SK-N-SH treated with all-trans-retinoic acid at 6 μM for 48 hours (cell line): Measurements from ENCODE around the gene RB1.

Experiments
- ATAC-seq: fragments of 200-7000 bp; cut with Tn5 transposase; 3 replicates; pipeline ENCODE4 v1.9.1; 2020; ENCODE audit warnings: mild to moderate bottlenecking, moderate library complexity
- ARNTL ChIP-seq: fragments of 450-650 bp; formaldehyde crosslinking; IDR thresholded peaks from 2 replicates; pipeline ENCODE4 v1.5.0; 2020; ENCODE audit warnings: low read depth, mild to moderate bottlenecking, moderate library complexity, borderline replicate concordance
- BACH2 ChIP-seq: fragments of 250-450 bp; sonication (Bioruptor Pico); IDR thresholded peaks from 2 replicates; pipeline ENCODE4 v1.9.0; 2021; ENCODE audit warnings: mild to moderate bottlenecking, borderline replicate concordance
- CREB5 ChIP-seq: fragments of 250-450 bp; sonication (Bioruptor Pico); IDR thresholded peaks from 2 replicates; pipeline ENCODE4 v1.5.1; 2020; ENCODE audit warnings: low read depth, mild to moderate bottlenecking, moderate library complexity
- CSDC2 ChIP-seq: fragments of 250-450 bp; sonication (Bioruptor Pico); IDR thresholded peaks from 2 replicates; pipeline ENCODE4 v1.5.0; 2020; ENCODE audit warnings: mild to moderate bottlenecking, moderate library complexity
- CSRNP3 ChIP-seq: fragments of 250-450 bp; sonication (Bioruptor Pico); IDR thresholded peaks from 2 replicates; pipeline ENCODE4 v1.5.1; 2021; ENCODE audit warnings: mild to moderate bottlenecking, moderate library complexity
- ESRRG ChIP-seq: fragments of 250-450 bp; sonication (Bioruptor Pico); IDR thresholded peaks from 2 replicates; pipeline ENCODE4 v1.6.1; 2021; ENCODE audit warnings: mild to moderate bottlenecking
- GLIS3 ChIP-seq: fragments of 250-450 bp; sonication (Bioruptor Pico); IDR thresholded peaks from 2 replicates; pipeline ENCODE4 v1.5.0; 2020; ENCODE audit warnings: mild to moderate bottlenecking, moderate library complexity
- ISL1 ChIP-seq: fragments of 250-450 bp; sonication (Bioruptor Pico); IDR thresholded peaks from 2 replicates; pipeline ENCODE4 v2.1.2; 2022; ENCODE audit warnings: mild to moderate bottlenecking, moderate library complexity
- OSR1 ChIP-seq: fragments of 250-450 bp; sonication (Bioruptor Pico); IDR thresholded peaks from 2 replicates; pipeline ENCODE4 v1.8.0; 2022; ENCODE audit warnings: moderate library complexity, mild to moderate bottlenecking, inconsistent platforms
- POU6F1 ChIP-seq: fragments of 250-450 bp; sonication (Bioruptor Pico); IDR thresholded peaks from 2 replicates; pipeline ENCODE4 v1.8.0; 2021; ENCODE audit warnings: low read depth, mild to moderate bottlenecking, moderate library complexity, borderline replicate concordance
- PPARA ChIP-seq: fragments of 250-450 bp; sonication (Bioruptor Pico); IDR thresholded peaks from 2 replicates; pipeline ENCODE4 v1.5.0; 2020; ENCODE audit warnings: mild to moderate bottlenecking, borderline replicate concordance
- RARB ChIP-seq: fragments of 250-450 bp; sonication (Bioruptor Pico); IDR thresholded peaks from 2 replicates; pipeline ENCODE4 v1.8.0; 2021; ENCODE audit warnings: mild to moderate bottlenecking, moderate library complexity
- SNAI2 ChIP-seq: fragments of 250-450 bp; sonication (Bioruptor Pico); IDR thresholded peaks from 2 replicates; pipeline ENCODE4 v1.5.0; 2020; ENCODE audit warnings: mild to moderate bottlenecking, moderate library complexity
- TCF4 ChIP-seq: fragments of 250-450 bp; sonication (Bioruptor Pico); IDR thresholded peaks from 2 replicates; pipeline ENCODE4 v1.8.0; 2021; ENCODE audit warnings: mild to moderate bottlenecking, moderate library complexity, borderline replicate concordance
- TOX ChIP-seq: fragments of 250-450 bp; sonication (Bioruptor Pico); IDR thresholded peaks from 2 replicates; pipeline ENCODE4 v1.8.0; 2021; ENCODE audit warnings: mild to moderate bottlenecking, moderate library complexity, borderline replicate concordance
- ZC3H10 ChIP-seq: fragments of 250-450 bp; sonication (Bioruptor Pico); IDR thresholded peaks from 2 replicates; pipeline ENCODE4 v1.5.1; 2021; ENCODE audit warnings: mild to moderate bottlenecking, moderate library complexity
- ZFP3 ChIP-seq: fragments of 250-450 bp; sonication (Bioruptor Pico); IDR thresholded peaks from 2 replicates; pipeline ENCODE4 v1.5.0; 2020; ENCODE audit warnings: mild to moderate bottlenecking, moderate library complexity
- ZFP30 ChIP-seq: fragments of 450-650 bp; formaldehyde crosslinking; IDR thresholded peaks from 2 replicates; pipeline ENCODE4 v1.5.0; 2022; ENCODE audit warnings: mild to moderate bottlenecking, moderate library complexity
- ZNF565 ChIP-seq: fragments of 450-650 bp; formaldehyde crosslinking; conservative IDR thresholded peaks from 2 replicates; pipeline ENCODE4 v1.5.0; 2020; ENCODE audit warnings: low read depth, mild to moderate bottlenecking, moderate library complexity
- ZNF8 ChIP-seq: fragments of 450-650 bp; formaldehyde crosslinking; IDR thresholded peaks from 2 replicates; pipeline ENCODE4 v1.5.0; 2020; ENCODE audit warnings: mild to moderate bottlenecking, moderate library complexity
- TF ChIP-seq, protein P1 (sequence below): fragments of 250-450 bp; sonication (Bioruptor Pico); IDR thresholded peaks from 2 replicates; pipeline ENCODE4 v1.5.0; 2020; ENCODE audit warnings: mild to moderate bottlenecking, moderate library complexity

The RB1 gene

DNA sequence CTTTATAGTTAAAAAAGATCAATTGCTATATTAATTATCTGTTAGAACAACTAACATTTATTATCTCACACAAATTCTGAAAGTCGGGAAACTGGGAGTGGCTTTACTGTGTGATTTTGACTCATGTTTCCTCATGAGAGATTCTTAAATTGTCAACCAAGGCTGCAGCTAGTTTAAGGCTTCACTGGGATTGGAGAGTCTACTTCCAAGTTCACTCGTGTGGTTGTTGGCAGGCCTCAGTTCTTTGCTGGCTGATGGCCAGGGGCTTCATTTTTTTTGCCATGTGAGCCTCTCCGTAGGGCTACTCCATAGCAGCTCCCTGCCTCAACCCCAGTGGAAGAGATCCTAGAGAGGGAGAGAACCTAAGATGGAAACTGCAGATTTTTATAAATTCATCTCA lies 133.8 kb downstream of the RB1 start:
- no peak; the same call in 1 of the 3 replicates for ATAC-seq
- no peak for TF ChIP-seq ISL1
- TF ChIP-seq CSRNP3 = no peak
- TF ChIP-seq, protein P1, sequence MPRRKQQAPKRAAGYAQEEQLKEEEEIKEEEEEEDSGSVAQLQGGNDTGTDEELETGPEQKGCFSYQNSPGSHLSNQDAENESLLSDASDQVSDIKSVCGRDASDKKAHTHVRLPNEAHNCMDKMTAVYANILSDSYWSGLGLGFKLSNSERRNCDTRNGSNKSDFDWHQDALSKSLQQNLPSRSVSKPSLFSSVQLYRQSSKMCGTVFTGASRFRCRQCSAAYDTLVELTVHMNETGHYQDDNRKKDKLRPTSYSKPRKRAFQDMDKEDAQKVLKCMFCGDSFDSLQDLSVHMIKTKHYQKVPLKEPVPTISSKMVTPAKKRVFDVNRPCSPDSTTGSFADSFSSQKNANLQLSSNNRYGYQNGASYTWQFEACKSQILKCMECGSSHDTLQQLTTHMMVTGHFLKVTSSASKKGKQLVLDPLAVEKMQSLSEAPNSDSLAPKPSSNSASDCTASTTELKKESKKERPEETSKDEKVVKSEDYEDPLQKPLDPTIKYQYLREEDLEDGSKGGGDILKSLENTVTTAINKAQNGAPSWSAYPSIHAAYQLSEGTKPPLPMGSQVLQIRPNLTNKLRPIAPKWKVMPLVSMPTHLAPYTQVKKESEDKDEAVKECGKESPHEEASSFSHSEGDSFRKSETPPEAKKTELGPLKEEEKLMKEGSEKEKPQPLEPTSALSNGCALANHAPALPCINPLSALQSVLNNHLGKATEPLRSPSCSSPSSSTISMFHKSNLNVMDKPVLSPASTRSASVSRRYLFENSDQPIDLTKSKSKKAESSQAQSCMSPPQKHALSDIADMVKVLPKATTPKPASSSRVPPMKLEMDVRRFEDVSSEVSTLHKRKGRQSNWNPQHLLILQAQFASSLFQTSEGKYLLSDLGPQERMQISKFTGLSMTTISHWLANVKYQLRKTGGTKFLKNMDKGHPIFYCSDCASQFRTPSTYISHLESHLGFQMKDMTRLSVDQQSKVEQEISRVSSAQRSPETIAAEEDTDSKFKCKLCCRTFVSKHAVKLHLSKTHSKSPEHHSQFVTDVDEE = no peak
- no peak for TF ChIP-seq ZFP30 (CRISPR knock-in tag)
- no peak for TF ChIP-seq ZFP3 (CRISPR knock-in tag)
- no peak for TF ChIP-seq SNAI2
- no peak for TF ChIP-seq CREB5 (CRISPR knock-in tag)

GRCh38 chr13:48443442-48444208 lies 140.1 kb downstream of the RB1 start:
- ATAC-seq = no peak

DNA sequence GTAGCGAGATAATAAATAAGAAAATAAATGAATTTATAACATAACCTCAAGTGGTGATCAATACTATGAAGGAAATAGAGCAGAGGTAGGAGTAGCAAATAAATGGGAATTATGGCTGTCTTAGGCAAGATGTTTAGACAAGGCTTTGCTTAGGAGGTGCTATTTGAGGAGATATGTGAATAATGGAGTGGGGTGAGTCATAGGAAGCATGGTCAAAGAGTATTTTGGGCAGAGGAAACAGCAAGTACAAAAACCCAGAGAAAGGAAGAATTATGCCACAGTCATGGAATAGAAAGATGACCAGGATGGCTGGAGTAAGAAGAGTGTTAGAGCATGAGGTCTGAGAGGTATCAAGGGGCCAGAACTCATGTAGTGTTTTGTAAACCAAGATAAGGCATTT lies 142.9 kb downstream of the RB1 start:
- ATAC-seq = peak; percentile 51; the same call in 2 of the 3 replicates
- TF ChIP-seq CSDC2 (CRISPR knock-in tag) (no peak), POU6F1 (no peak), RARB (CRISPR knock-in tag) (no peak), ZFP3 (CRISPR knock-in tag) (no peak), ISL1 (no peak), OSR1 (no peak), CSRNP3 (no peak), ESRRG (CRISPR knock-in tag) (no peak), TOX (no peak), SNAI2 (no peak), GLIS3 (no peak), PPARA (CRISPR knock-in tag) (no peak), ZNF8 (CRISPR knock-in tag) (no peak), ZC3H10 (CRISPR knock-in tag) (no peak), CREB5 (CRISPR knock-in tag) (no peak), BACH2 (no peak), ZFP30 (CRISPR knock-in tag) (no peak)
- TF ChIP-seq, protein P1 = no peak

More at GRCh38 chr13:48443442-48444208, 140.1 kb downstream of the RB1 start:
- TF ChIP-seq CSRNP3 = no peak
- no peak for TF ChIP-seq CSDC2 (CRISPR knock-in tag)
- no peak for TF ChIP-seq ESRRG (CRISPR knock-in tag)
- TF ChIP-seq TOX = no peak
- TF ChIP-seq ZNF565 (CRISPR knock-in tag) = no peak
- no peak for TF ChIP-seq ARNTL
- no peak for TF ChIP-seq TCF4 (CRISPR knock-in tag)
